ENCODE results near the gene DDR2.

The DDR2 gene

DNA sequence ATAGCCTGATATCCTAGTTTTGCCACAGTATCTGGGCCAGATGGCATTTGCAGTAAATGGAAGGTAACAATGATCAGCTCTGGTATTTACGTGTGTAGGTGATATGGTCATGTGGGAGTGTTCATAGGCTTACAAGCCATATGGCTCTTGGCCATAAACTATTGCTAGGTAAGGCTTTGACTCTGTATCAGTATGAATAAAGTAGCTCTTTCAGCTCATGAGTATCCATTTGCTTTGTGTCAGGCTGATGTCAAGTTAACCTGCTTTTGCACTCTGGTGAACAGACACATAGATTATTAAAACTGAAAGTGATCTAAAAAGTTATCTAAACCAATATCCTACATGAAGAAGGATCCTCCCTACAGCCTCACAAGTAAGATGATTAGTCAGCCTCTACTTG, 69.0 kb downstream of the DDR2 start:
- DNase-seq: no peak

GRCh38 chr1:162702628-162703027, 70.4 kb downstream of the DDR2 start:
- no peak for DNase-seq

DNA sequence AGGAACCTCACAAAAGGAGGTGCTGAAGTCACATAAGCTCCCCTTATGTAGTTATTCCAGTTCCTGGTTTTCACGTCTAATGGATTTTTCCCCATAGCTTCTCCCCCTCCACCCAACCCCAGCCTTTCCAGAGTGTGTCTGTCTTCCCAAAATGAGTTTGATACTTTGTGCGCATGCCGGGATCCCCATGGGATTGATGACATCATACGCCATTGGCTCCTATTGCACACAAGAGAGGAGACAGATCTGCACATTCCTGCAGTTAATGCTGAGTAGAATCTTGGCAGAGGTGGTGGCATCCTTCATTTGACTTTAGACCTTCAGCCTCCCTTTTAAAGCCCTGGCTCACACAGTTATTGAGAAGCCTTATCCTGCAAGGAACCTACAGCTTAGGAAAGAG, 71.4 kb downstream of the DDR2 start:
- no peak for DNase-seq

GRCh38 chr1:162704673-162705424, 72.6 kb downstream of the DDR2 start:
- DNase-seq: no peak

- DNase-seq: no peak
Observed at GRCh38 chr1:162706003-162706402, 73.7 kb downstream of the DDR2 start.

- DNase-seq: no peak
Observed at GRCh38 chr1:162706606-162707005, 74.3 kb downstream of the DDR2 start.

DNA sequence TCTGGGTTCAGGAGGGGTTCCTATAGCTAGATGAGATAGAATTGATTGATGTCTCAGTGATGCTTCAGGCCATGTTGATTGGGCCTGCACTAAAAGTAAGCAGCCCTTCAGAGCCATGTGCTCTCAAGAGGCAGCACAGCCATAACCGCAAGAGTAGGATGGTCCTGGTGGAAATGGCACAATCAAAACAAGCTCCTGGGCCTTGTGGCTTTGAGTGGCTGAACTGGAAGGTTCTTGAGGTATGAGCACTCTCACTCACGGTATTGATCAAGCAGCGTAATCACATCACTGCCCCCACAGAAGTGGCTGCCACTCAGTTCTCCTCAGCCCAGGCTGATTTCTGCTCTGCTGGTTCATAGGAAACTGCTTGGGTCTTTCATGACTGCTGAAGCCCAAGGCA, 76.0 kb downstream of the DDR2 start:
- DNase-seq: no peak

DNA sequence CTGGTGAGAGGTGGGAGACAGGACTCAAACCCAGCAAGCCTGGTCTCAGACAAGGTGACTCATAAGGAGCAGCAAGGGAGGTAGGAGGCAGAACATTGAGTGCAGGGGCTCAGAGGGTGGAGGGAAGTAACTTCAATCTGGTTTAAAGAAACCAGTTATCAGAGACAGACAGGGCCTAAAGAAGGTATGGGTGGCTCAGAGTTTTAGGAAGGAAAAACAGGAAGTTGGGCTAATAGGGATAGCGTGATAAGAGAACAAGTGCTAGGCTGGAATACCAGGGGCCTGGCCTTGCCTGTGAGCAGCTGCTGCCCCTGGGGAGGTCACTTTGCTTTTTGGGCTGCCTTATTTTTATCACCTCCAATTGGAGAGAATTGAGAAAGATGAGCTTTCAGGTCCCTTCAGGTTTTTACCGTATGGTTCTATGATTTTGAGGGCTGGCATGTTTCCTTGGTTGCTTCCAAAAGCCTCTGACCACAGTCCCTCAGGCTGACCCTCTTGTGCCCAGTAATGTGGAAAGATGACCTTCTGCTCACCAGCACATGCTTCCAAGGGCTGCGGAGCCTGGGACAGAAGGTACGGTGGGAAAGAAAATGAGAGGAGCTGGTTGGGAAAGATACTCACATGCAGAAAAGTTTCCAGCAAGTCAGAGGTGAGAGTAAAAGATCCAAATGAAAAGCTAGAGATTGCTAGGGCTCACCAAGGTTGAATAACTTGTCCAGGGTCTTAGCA, 77.0 kb downstream of the DDR2 start:
- no peak for DNase-seq

- DNase-seq: no peak
Observed at GRCh38 chr1:162709870-162710269, 77.6 kb downstream of the DDR2 start.

DNA sequence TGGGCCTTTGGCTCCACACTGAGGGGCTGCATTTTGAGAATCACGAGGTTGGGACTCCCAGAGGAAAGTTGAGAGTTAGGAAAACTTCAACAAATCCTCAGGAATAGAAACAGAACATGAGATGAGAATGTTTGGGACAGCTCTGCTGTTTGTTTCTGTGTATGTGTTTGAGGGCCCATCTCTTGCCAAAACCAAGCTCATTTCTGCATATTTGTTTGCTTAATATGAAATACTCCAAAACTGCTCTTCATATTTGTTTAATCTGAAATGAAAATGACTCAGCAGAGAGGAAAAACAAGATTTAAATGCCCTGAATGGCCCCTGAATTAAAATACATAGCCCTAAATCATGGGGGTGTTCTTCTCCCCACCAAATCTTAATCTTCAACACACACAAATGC, 78.1 kb downstream of the DDR2 start:
- DNase-seq: no peak

DNA sequence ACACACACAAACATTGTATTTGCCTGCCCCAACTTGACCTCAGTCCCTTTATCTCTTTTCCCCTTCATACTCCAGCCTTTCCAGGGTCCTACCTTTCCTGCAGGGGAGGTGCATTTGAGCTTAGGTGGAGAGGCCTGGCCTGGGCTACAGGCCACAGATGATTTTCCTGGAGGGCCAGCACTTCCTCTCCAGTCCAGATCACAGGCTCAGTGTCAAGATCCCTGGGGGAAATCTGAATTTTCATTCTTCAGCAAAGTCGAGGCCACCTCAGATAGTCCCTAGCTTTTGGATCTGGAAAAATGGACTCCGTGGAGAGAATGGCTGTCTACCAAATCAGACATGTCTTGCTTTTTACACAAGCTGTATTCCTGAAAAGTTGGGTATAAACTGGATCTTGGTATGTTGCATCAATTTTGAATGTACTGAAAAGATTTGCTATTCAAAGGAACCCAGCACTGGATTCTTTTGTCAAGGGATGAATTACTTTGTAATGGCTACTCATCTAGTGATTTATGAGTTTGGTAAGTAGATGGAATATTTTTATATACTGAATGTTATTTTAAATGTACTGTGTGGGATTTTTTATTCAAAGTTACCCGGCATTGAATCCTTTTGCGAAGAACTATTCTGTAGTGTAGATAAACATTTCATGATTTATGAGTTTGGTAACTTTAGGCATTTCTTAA, 78.7 kb downstream of the DDR2 start:
- no peak for DNase-seq

- DNase-seq: no peak
Observed at GRCh38 chr1:162712317-162713029, 80.2 kb downstream of the DDR2 start.

GRCh38 chr1:162716123-162716522, 83.9 kb downstream of the DDR2 start:
- no peak for DNase-seq

DNA sequence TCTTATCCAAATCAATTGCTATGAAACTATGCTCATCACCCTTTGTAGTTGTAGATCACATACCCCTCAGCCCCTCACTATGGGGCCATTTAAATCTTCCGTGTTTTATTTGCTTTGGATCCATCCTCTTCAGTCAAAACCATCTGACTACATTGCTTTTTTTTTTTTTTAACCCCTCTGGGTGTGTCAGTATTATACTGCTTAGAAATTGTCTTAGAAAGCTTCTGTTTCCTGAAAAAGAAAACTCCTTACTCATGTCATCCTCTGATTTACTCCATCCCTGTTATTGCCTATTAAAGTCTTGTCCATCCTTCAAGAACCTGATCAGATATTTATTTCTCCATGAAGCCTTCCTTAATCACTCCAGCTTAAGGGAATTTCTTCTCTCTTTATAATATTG, 84.3 kb downstream of the DDR2 start:
- no peak for DNase-seq

GRCh38 chr1:162717548-162718184, 85.4 kb downstream of the DDR2 start:
- no peak for DNase-seq

DNA sequence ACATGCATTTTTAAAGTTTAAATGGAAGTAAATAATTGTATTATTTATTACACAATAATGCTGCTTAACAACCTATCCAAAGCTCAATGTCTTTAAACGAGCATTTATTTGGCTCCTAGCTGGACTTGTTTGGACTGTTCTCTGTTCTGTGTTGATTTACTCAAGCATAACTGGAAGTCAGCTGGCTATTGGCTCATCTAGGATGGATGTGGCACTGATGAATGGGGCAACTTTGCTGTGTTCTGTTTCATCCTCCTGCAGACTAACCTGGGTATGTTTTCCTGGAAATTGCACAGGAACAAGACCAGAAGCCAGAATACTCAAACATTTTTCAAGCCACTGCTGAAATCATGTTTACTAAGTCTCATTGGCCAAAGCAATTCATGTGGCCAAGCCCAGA, 87.4 kb downstream of the DDR2 start:
- no peak for DNase-seq

- DNase-seq: no peak
Observed at GRCh38 chr1:162720996-162721395, 88.7 kb downstream of the DDR2 start.

- no peak for DNase-seq
Observed at GRCh38 chr1:162721471-162721870, 89.2 kb downstream of the DDR2 start.

DNA sequence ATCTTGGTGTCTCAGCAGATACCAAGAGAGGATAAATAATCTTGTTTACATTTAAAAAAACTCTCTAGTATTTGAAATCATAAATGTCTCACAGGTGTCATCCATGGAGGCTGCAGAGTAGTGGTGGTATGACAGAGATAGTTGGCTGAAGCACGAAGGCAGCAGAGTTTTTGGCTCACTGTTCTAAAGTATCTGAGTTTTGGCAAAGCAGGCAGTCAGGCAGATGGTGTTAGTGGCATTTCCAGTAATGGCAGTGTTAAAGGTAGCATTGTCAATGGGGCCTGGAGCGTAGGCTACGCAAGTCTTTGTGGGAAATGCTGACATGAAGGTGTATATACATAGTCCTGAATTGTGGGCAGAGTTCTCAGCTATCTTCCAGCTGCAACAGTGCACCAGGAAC, 89.8 kb downstream of the DDR2 start:
- DNase-seq: no peak

- DNase-seq: no peak
Observed at GRCh38 chr1:162724583-162725120, 92.4 kb downstream of the DDR2 start.

GRCh38 chr1:162725301-162725837, 93.1 kb downstream of the DDR2 start:
- DNase-seq: no peak

DNA sequence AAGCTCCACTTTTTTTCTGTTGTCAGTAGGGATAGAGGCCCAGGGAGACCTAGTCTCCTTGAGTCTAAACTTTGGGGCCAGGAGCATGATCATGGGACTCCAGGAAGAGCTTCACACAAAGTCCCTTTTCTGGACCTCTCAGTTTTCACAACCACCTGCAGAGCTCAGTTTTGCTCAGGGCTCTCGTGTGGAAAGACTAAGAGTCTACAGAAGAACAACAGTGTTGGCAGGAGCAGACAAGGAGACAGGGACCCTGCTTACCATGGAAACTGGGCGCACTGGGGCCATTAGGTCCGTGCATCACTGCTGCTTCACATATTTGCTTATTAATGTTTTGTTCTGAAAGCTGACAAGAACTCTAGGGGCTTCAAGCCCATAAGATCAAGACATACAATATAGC, 94.3 kb downstream of the DDR2 start:
- DNase-seq: no peak
